Endodermal cell (in vitro differentiated cells): ENCODE results near the gene NENF. TPM values are rescaled to one million over a fixed set of nuclear protein-coding genes. Genes with fewer than 3 reads are reported as not detected.

Experiments
- DNase-seq: peaks from one replicate; pipeline ENCODE4 v3.0.0-alpha.2; 2017
- H3K27ac ChIP-seq: 2 replicates; pipeline ENCODE4 v1.5.1; 2013; ENCODE audit warnings: mild to moderate bottlenecking, low read depth, low read length, moderate library complexity
- H3K27me3 ChIP-seq: 2 replicates; pipeline ENCODE4 v1.6.1; 2013; ENCODE audit warnings: mild to moderate bottlenecking, low read length, moderate library complexity; ENCODE audit not compliant: insufficient read depth, control insufficient read depth, poor library complexity, severe bottlenecking
- H3K36me3 ChIP-seq: 2 replicates; pipeline ENCODE4 v1.7.0; 2013; ENCODE audit warnings: mild to moderate bottlenecking, low read length, moderate library complexity; ENCODE audit not compliant: control insufficient read depth, insufficient read depth
- H3K4me1 ChIP-seq: one replicate; pipeline ENCODE4 v1.7.0; 2013; ENCODE audit warnings: low read length; ENCODE audit not compliant: control insufficient read depth, insufficient read depth
- H3K4me3 ChIP-seq: 2 replicates; pipeline ENCODE4 v1.5.1; 2013; ENCODE audit warnings: mild to moderate bottlenecking, low read length, moderate library complexity
- H3K9ac ChIP-seq: 2 replicates; pipeline ENCODE4 v1.6.1; 2013; ENCODE audit warnings: mild to moderate bottlenecking, low read length, moderate library complexity; ENCODE audit not compliant: poor library complexity, severe bottlenecking; ENCODE audit errors: extremely low read depth
- H3K9me3 ChIP-seq: 2 replicates; pipeline ENCODE4 v1.6.1; 2013; ENCODE audit warnings: mild to moderate bottlenecking, low read length, moderate library complexity; ENCODE audit not compliant: control insufficient read depth
- H3K27ac Mint-ChIP-seq: 2 replicates; pipeline ENCODE4 v1.8.0; 2020; ENCODE audit warnings: mixed read lengths
- H3K27me3 Mint-ChIP-seq: 2 replicates; pipeline ENCODE4 v1.8.0; 2021; ENCODE audit warnings: mild to moderate bottlenecking, mixed read lengths; ENCODE audit not compliant: insufficient read depth
- H3K36me3 Mint-ChIP-seq: 2 replicates; pipeline ENCODE4 v1.8.0; 2020; ENCODE audit warnings: low read depth, mixed read lengths
- H3K4me1 Mint-ChIP-seq: 2 replicates; pipeline ENCODE4 v1.8.0; 2020; ENCODE audit warnings: mixed read lengths
- H3K4me3 Mint-ChIP-seq: 2 replicates; pipeline ENCODE4 v1.8.0; 2020; ENCODE audit warnings: mild to moderate bottlenecking, moderate library complexity, mixed read lengths
- H3K9me3 Mint-ChIP-seq: 2 replicates; pipeline ENCODE4 v1.8.0; 2020; ENCODE audit warnings: mild to moderate bottlenecking, mixed read lengths
- CTCF ChIP-seq: fragments of 200-600 bp; sonication (generic); conservative IDR thresholded peaks from 2 replicates; pipeline ENCODE4 v1.5.0; 2021; ENCODE audit warnings: antibody characterized with exemption, mild to moderate bottlenecking
- WGBS, 2 experiments: methylation state at CpG; one replicate each; pipeline versions ENCODE4 v1.1.5 to v1.1.7; 2013; ENCODE audit warnings: missing lambda C conversion rate in 2 of 2, mixed read lengths in 1 of 2; ENCODE audit not compliant: insufficient coverage in 1 of 2, insufficient read length in 1 of 2; 5-methylcytosine and 5-hydroxymethylcytosine counted together
- total RNA-seq, 2 donors: library from RNA; stranded (reverse); fragmentation: NEBNext Ultra II Directional in 1 of 2; extraction: Animal tissue kit (Norgen Biotek cat#: 25700) in 1 of 2; gene quantifications; 2 replicates in 1 of 2; 3 replicates in 1 of 2; pipeline ENCODE4 v1.2.1, GENCODE V29; 2021

Gene NENF
- total RNA-seq, 2 donors from 2014 or later: 27.0 to 35.3 TPM

- H3K4me1 ChIP-seq: peaks cover 22% of the 10 kb centered on the region
- Mint-ChIP-seq H3K27ac (peak overlapping the region; percentile 22), H3K27me3 (no peaks in the 10 kb centered on the region), H3K4me1 (peaks cover 56% of the 10 kb centered on the region), H3K9me3 (no peaks in the 10 kb centered on the region), H3K36me3 (no peaks in the 10 kb centered on the region), H3K4me3 (no peak overlapping the region)
- H3K27me3 ChIP-seq: no peaks in the 10 kb centered on the region
- no peak overlapping the region for H3K27ac ChIP-seq
- no peak for DNase-seq
- no peaks in the 10 kb centered on the region for H3K36me3 ChIP-seq
- H3K9ac ChIP-seq: no peak overlapping the region
- WGBS, 2 experiments: 91 to 100% methylated on average over 4 of the region's 4 CpGs
- H3K9me3 ChIP-seq: no peaks in the 10 kb centered on the region
- H3K4me3 ChIP-seq: no peak overlapping the region
- TF ChIP-seq CTCF: no peak
These were observed 53.9 kb downstream of the NENF start for GRCh38 chr1:212486619-212486975.

GRCh38 chr1:212487286-212487685 lies 54.6 kb downstream of the NENF start:
- H3K27ac ChIP-seq: no peak overlapping the region
- no peak overlapping the region for H3K9ac ChIP-seq
- no peaks in the 10 kb centered on the region for H3K27me3 Mint-ChIP-seq
- H3K4me1 ChIP-seq: peaks cover 22% of the 10 kb centered on the region
- DNase-seq: peak; percentile 32
- no peak overlapping the region for H3K27ac Mint-ChIP-seq
- H3K27me3 ChIP-seq: no peaks in the 10 kb centered on the region
- H3K36me3 Mint-ChIP-seq: no peaks in the 10 kb centered on the region
- H3K36me3 ChIP-seq: no peaks in the 10 kb centered on the region
- 94 to 100% methylated on average over 1 to 2 of the region's 2 CpGs for WGBS, 2 experiments
- no peak for TF ChIP-seq CTCF
- no peak overlapping the region for H3K4me3 ChIP-seq
- peaks cover 60% of the 10 kb centered on the region for H3K4me1 Mint-ChIP-seq
- H3K9me3 Mint-ChIP-seq: no peaks in the 10 kb centered on the region
- no peaks in the 10 kb centered on the region for H3K9me3 ChIP-seq
- no peak overlapping the region for H3K4me3 Mint-ChIP-seq

- 92 to 95% methylated on average over 4 to 7 of the region's 7 CpGs for WGBS, 2 experiments
- peaks cover 60% of the 10 kb centered on the region for H3K4me1 Mint-ChIP-seq
- Histone ChIP-seq H3K27me3 (no peaks in the 10 kb centered on the region), H3K4me1 (peaks cover 22% of the 10 kb centered on the region), H3K36me3 (no peaks in the 10 kb centered on the region), H3K4me3 (no peak overlapping the region), H3K9me3 (no peaks in the 10 kb centered on the region), H3K9ac (no peak overlapping the region), H3K27ac (no peak overlapping the region)
- H3K4me3 Mint-ChIP-seq: no peak overlapping the region
- H3K9me3 Mint-ChIP-seq: no peaks in the 10 kb centered on the region
- TF ChIP-seq CTCF: no peak
- peak; percentile 23 for DNase-seq
- H3K27ac Mint-ChIP-seq: no peak overlapping the region
- H3K36me3 Mint-ChIP-seq: no peaks in the 10 kb centered on the region
- H3K27me3 Mint-ChIP-seq: no peaks in the 10 kb centered on the region
These were observed 55.2 kb downstream of the NENF start for GRCh38 chr1:212487774-212488435.
